ENCODE results near the gene ACSS1.

GRCh38 chr20:25030649-25031207 is 27.2 kb downstream of the ACSS1 start:
- TF ChIP-seq, protein P1, sequence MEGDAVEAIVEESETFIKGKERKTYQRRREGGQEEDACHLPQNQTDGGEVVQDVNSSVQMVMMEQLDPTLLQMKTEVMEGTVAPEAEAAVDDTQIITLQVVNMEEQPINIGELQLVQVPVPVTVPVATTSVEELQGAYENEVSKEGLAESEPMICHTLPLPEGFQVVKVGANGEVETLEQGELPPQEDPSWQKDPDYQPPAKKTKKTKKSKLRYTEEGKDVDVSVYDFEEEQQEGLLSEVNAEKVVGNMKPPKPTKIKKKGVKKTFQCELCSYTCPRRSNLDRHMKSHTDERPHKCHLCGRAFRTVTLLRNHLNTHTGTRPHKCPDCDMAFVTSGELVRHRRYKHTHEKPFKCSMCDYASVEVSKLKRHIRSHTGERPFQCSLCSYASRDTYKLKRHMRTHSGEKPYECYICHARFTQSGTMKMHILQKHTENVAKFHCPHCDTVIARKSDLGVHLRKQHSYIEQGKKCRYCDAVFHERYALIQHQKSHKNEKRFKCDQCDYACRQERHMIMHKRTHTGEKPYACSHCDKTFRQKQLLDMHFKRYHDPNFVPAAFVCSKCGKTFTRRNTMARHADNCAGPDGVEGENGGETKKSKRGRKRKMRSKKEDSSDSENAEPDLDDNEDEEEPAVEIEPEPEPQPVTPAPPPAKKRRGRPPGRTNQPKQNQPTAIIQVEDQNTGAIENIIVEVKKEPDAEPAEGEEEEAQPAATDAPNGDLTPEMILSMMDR (IDR thresholded peaks at IDR 0.05; ENCODE audit: low read depth, low read length, poor library complexity, severe bottlenecking), result no peak
- TF ChIP-seq EZH2phosphoT487 (IDR thresholded peaks at IDR 0.05; ENCODE audit: borderline replicate concordance, low read length), result no peak

Data from DOHH2 (cell line).